HG03045 (cell line): ENCODE data around the gene MNAT1.
"Not testable (repeated sequence)": the region's sequence is repeated elsewhere in the genome, so short reads cannot be mapped to it uniquely, and the experiment has no call there.

Experiments
- ATAC-seq: cut with Tn5 transposase; IDR thresholded peaks from one replicate; pipeline ENCODE4 v1.9.1; 2021; ENCODE audit warnings: mild to moderate bottlenecking, moderate library complexity; ENCODE audit not compliant: unreplicated experiment

MNAT1 gene

GRCh38 chr14:60867503-60868172 lies 133.1 kb downstream of the MNAT1 start:
- ATAC-seq: no peak

GRCh38 chr14:60878121-60878520 lies 143.6 kb downstream of the MNAT1 start:
- no peak for ATAC-seq

GRCh38 chr14:60878536-60878935 lies 144.0 kb downstream of the MNAT1 start:
- no peak for ATAC-seq

GRCh38 chr14:60882219-60882618 lies 147.7 kb downstream of the MNAT1 start:
- ATAC-seq: no peak

GRCh38 chr14:60884134-60884533 lies 149.6 kb downstream of the MNAT1 start:
- no peak for ATAC-seq

- not testable (repeated sequence) for ATAC-seq
Measured at GRCh38 chr14:60890636-60891035, 156.1 kb downstream of the MNAT1 start.

- no peak for ATAC-seq
Measured at GRCh38 chr14:60893911-60894310, 159.3 kb downstream of the MNAT1 start.

GRCh38 chr14:60904381-60904780 lies 169.8 kb downstream of the MNAT1 start:
- ATAC-seq: no peak

GRCh38 chr14:60905923-60906322 lies 171.4 kb downstream of the MNAT1 start:
- ATAC-seq: no peak

- no peak for ATAC-seq
Measured at GRCh38 chr14:60915781-60916180, 181.2 kb downstream of the MNAT1 start.

- ATAC-seq: no peak
Measured at GRCh38 chr14:60922050-60922449, 187.5 kb downstream of the MNAT1 start.

- ATAC-seq: no peak
Measured at GRCh38 chr14:60925286-60925685, 190.7 kb downstream of the MNAT1 start.

GRCh38 chr14:60926002-60926401 lies 191.4 kb downstream of the MNAT1 start:
- ATAC-seq: peak; percentile 94

- no peak for ATAC-seq
Measured at GRCh38 chr14:60931218-60931617, 196.7 kb downstream of the MNAT1 start.

- no peak for ATAC-seq
Measured at GRCh38 chr14:60933920-60934655, 199.5 kb downstream of the MNAT1 start.

- no peak for ATAC-seq
Measured at GRCh38 chr14:60935319-60935718, 200.8 kb downstream of the MNAT1 start.

GRCh38 chr14:60943637-60944032 lies 209.1 kb downstream of the MNAT1 start:
- no peak for ATAC-seq

- ATAC-seq: no peak
Measured at GRCh38 chr14:60944204-60944603, 209.6 kb downstream of the MNAT1 start.

- no peak for ATAC-seq
Measured at GRCh38 chr14:60945984-60946383, 211.4 kb downstream of the MNAT1 start.

GRCh38 chr14:60946773-60947172 lies 212.2 kb downstream of the MNAT1 start:
- ATAC-seq: no peak

- ATAC-seq: no peak
Measured at GRCh38 chr14:60951776-60952435, 217.3 kb downstream of the MNAT1 start.

GRCh38 chr14:60956202-60956601 lies 221.6 kb downstream of the MNAT1 start:
- ATAC-seq: no peak
